Subcutaneous adipose tissue (tissue), 4 donors: ENCODE data around the gene TMEM40. TPM values are rescaled to one million over a fixed set of nuclear protein-coding genes. Genes with fewer than 3 reads are reported as not detected.

Experiments used
- total RNA-seq, 4 donors: library from RNA; depleted of rRNA; stranded (reverse); fragments of >200 nt; gene quantifications; one replicate each; pipeline ENCODE4 v1.1.0, GENCODE V29; 2016
- TF ChIP-seq, protein P1 (sequence below): fragments of 450-650 bp; IDR thresholded peaks from one replicate; pipeline ENCODE4 v1.5.1; 2016; ENCODE audit warnings: low read depth, mild to moderate bottlenecking, control low read depth, antibody characterized with exemption, moderate library complexity

Gene TMEM40
- total RNA-seq, 4 donors from 2014 or later: not detected

GRCh38 chr3:12709334-12709733 lies 49.7 kb downstream of the TMEM40 start:
- TF ChIP-seq, protein P1, sequence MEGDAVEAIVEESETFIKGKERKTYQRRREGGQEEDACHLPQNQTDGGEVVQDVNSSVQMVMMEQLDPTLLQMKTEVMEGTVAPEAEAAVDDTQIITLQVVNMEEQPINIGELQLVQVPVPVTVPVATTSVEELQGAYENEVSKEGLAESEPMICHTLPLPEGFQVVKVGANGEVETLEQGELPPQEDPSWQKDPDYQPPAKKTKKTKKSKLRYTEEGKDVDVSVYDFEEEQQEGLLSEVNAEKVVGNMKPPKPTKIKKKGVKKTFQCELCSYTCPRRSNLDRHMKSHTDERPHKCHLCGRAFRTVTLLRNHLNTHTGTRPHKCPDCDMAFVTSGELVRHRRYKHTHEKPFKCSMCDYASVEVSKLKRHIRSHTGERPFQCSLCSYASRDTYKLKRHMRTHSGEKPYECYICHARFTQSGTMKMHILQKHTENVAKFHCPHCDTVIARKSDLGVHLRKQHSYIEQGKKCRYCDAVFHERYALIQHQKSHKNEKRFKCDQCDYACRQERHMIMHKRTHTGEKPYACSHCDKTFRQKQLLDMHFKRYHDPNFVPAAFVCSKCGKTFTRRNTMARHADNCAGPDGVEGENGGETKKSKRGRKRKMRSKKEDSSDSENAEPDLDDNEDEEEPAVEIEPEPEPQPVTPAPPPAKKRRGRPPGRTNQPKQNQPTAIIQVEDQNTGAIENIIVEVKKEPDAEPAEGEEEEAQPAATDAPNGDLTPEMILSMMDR: no peak

GRCh38 chr3:12708584-12709192 lies 50.4 kb downstream of the TMEM40 start:
- TF ChIP-seq, protein P1: no peak

DNA sequence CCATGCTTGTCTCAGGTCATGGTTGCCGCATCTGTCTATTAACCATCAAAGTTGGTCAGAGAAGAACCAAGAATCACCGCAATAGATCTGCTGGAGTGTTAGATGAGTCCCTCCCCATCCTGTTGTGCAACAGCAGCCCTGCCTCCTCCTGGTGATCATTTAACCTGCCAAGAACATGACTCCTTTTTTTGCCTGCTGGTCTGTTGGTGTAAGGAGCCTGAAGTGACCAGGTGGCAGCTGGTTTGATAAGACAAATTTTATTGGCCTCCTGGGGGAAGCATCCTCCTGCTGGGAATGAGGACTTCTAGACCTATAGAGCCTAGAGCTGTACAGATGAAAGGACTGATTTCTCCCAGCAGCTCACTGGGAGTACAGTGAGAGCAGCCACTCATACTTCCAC lies 51.6 kb downstream of the TMEM40 start:
- TF ChIP-seq, protein P1: no peak

GRCh38 chr3:12706504-12707253 lies 52.4 kb downstream of the TMEM40 start:
- TF ChIP-seq, protein P1: no peak

GRCh38 chr3:12705981-12706380 lies 53.1 kb downstream of the TMEM40 start:
- TF ChIP-seq, protein P1: no peak

DNA sequence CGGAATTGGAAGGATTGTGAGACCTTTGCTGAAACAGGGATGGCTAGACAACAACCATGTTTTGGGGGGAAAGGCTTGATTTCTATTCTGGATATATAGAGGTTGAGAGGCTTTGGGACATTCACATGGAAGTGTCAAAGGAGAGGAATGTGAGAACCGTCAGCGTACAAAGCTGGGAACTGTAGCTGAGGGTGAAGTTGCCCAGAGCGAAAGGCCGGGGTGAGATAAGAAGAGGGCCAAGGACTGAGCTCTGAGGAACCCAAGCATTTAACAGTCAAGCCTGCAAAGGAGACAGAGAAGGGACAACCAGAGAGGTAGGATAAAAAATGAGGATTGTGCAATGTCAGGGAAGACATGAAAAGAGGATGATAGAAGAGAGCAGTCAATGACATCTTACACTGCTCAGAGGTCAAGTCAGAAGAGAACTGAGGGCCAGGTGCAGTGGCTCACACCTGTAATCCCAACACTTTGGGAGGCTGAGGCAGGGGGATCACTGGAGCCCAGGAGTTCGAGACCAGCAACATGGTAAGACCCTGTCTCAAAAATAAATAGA lies 53.6 kb downstream of the TMEM40 start:
- TF ChIP-seq, protein P1: no peak

- TF ChIP-seq, protein P1: no peak
Measured at GRCh38 chr3:12702501-12702900, 56.6 kb downstream of the TMEM40 start.
